HFFc6 (cell line): ENCODE measurements around the gene IP6K2. TPM values are rescaled to one million over a fixed set of nuclear protein-coding genes. Genes with fewer than 3 reads are reported as not detected.

Experiments
- DNase-seq: peaks from one replicate; pipeline ENCODE4 v3.0.0-alpha.2; 2018
- H3K27ac Mint-ChIP-seq: 2 replicates; pipeline ENCODE4 v1.8.0; 2020; ENCODE audit warnings: mild to moderate bottlenecking, mixed read lengths
- H3K27me3 Mint-ChIP-seq: 2 replicates; pipeline ENCODE4 v1.8.0; 2021; ENCODE audit warnings: mild to moderate bottlenecking, moderate library complexity, mixed read lengths; ENCODE audit not compliant: insufficient read depth
- H3K36me3 Mint-ChIP-seq: 2 replicates; pipeline ENCODE4 v1.8.0; 2021; ENCODE audit warnings: low read depth, mixed read lengths
- H3K4me1 Mint-ChIP-seq: 2 replicates; pipeline ENCODE4 v1.8.0; 2020; ENCODE audit warnings: low read depth, mixed read lengths
- H3K4me3 Mint-ChIP-seq: 2 replicates; pipeline ENCODE4 v1.8.0; 2020; ENCODE audit warnings: mild to moderate bottlenecking, moderate library complexity, mixed read lengths
- H3K9me3 Mint-ChIP-seq: 2 replicates; pipeline ENCODE4 v1.8.0; 2020; ENCODE audit warnings: mild to moderate bottlenecking, mixed read lengths
- total RNA-seq, 6 experiments: library from RNA; stranded (reverse); fragmentation: NEBNext Ultra II Directional; extraction: Animal tissue kit (Norgen Biotek cat#: 25700); gene quantifications; 2 replicates in 1 of 6; 3 replicates in 5 of 6; pipeline ENCODE4 v1.2.3, GENCODE V29; 2021
- TF ChIP-seq, protein P1 (sequence below): fragments of 200-600 bp; sonication (generic); IDR thresholded peaks from 2 replicates; pipeline ENCODE4 v1.5.0; 2021; ENCODE audit warnings: antibody characterized with exemption, mild to moderate bottlenecking

IP6K2 gene
- total RNA-seq, 6 experiments from 2014 or later = 47.4 to 64.6 (median 53.0) TPM

GRCh38 chr3:48684054-48684349 lies 33.0 kb downstream of the IP6K2 start:
- peak overlapping the region; percentile 84 for H3K4me3 Mint-ChIP-seq
- no peak for DNase-seq
- H3K9me3 Mint-ChIP-seq = no peaks in the 10 kb centered on the region
- H3K27ac Mint-ChIP-seq = peak overlapping the region; percentile 72
- peaks cover 9% of the 10 kb centered on the region for H3K36me3 Mint-ChIP-seq
- peaks cover 52% of the 10 kb centered on the region for H3K4me1 Mint-ChIP-seq
- TF ChIP-seq, protein P1, sequence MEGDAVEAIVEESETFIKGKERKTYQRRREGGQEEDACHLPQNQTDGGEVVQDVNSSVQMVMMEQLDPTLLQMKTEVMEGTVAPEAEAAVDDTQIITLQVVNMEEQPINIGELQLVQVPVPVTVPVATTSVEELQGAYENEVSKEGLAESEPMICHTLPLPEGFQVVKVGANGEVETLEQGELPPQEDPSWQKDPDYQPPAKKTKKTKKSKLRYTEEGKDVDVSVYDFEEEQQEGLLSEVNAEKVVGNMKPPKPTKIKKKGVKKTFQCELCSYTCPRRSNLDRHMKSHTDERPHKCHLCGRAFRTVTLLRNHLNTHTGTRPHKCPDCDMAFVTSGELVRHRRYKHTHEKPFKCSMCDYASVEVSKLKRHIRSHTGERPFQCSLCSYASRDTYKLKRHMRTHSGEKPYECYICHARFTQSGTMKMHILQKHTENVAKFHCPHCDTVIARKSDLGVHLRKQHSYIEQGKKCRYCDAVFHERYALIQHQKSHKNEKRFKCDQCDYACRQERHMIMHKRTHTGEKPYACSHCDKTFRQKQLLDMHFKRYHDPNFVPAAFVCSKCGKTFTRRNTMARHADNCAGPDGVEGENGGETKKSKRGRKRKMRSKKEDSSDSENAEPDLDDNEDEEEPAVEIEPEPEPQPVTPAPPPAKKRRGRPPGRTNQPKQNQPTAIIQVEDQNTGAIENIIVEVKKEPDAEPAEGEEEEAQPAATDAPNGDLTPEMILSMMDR = no peak
- H3K27me3 Mint-ChIP-seq = no peaks in the 10 kb centered on the region; the same call in 1 of the 2 replicates

DNA sequence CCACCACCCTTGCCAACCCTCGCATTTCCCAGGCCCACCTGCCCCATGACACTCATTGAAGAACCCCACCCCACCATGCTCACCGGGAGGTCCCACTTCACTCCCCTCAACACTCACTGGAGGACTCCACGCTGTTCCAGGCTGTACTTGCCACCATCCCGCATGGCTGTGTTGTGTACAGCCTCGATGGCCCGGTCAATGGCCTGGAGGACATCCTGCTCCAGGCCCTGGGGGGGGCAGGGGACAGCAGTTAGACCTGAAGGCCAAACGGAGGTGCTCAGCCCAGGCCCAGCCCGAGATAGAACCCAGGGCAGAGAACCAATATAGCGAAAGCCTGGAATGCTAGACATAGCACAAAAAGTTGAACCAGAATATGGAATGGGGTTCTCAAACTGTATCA lies 34.2 kb downstream of the IP6K2 start:
- H3K27me3 Mint-ChIP-seq = no peaks in the 10 kb centered on the region; the same call in 1 of the 2 replicates
- H3K9me3 Mint-ChIP-seq = no peaks in the 10 kb centered on the region
- DNase-seq = no peak
- H3K27ac Mint-ChIP-seq = 0 out of 2 replicates have a peak overlapping the region, but pooled peaks have one; percentile 72
- H3K4me1 Mint-ChIP-seq = peaks cover 63% of the 10 kb centered on the region
- TF ChIP-seq, protein P1 = no peak
- H3K36me3 Mint-ChIP-seq = peaks cover 19% of the 10 kb centered on the region
- H3K4me3 Mint-ChIP-seq = no peak overlapping the region

- Mint-ChIP-seq H3K9me3 (no peaks in the 10 kb centered on the region), H3K36me3 (peaks cover 25% of the 10 kb centered on the region), H3K4me1 (peaks cover 65% of the 10 kb centered on the region), H3K27me3 (no peaks in the 10 kb centered on the region; the same call in 1 of the 2 replicates), H3K27ac (no peak overlapping the region), H3K4me3 (no peak overlapping the region)
- DNase-seq = no peak
- TF ChIP-seq, protein P1 = no peak
Measured at GRCh38 chr3:48681974-48682610, 34.9 kb downstream of the IP6K2 start.

- H3K4me1 Mint-ChIP-seq = peaks cover 61% of the 10 kb centered on the region
- H3K27me3 Mint-ChIP-seq = no peaks in the 10 kb centered on the region; the same call in 1 of the 2 replicates
- H3K36me3 Mint-ChIP-seq = peaks cover 25% of the 10 kb centered on the region
- no peak for DNase-seq
- H3K27ac Mint-ChIP-seq = no peak overlapping the region
- TF ChIP-seq, protein P1 = no peak
- no peak overlapping the region for H3K4me3 Mint-ChIP-seq
- no peaks in the 10 kb centered on the region for H3K9me3 Mint-ChIP-seq
Measured at GRCh38 chr3:48681541-48681880, 35.5 kb downstream of the IP6K2 start.

DNA sequence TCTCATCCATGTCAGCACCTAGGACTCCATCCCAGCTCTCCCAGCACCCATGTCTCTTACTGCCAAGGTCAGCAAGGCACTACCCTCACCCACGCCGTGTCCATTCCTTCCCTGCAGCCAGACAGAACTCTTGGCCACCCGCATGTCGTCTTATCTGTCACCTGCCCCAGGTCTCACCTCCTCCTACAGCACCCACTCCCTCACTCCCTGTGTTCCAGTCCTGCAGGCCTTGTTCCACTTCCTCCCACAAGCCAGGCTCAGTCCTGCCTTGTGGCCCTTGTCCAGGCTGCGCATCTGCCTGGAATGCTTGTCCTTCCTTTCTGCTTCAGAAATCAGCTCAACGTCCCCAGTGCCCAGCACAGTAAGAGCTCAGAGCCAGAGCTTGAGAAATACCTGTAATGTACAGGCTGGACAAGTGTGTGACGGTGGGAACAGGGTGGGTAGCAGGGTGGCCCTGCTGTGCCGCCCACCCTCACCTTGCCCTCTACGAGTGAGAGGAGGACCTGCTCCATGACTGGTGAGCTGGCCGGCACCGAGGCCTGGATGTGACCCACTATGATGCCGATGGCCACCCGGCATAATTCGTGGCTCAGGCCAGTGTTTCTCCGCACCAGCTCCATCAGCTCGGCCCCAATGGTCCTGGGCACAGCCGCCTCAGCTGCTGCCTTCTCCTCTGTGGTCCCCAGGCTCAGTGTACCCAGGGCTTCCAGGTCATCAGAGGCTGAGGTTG lies 36.0 kb downstream of the IP6K2 start:
- Mint-ChIP-seq H3K4me1 (peaks cover 56% of the 10 kb centered on the region), H3K9me3 (no peaks in the 10 kb centered on the region), H3K4me3 (no peak overlapping the region), H3K27me3 (no peaks in the 10 kb centered on the region; the same call in 1 of the 2 replicates), H3K27ac (no peak overlapping the region; the same call in 1 of the 2 replicates), H3K36me3 (peaks cover 25% of the 10 kb centered on the region)
- TF ChIP-seq, protein P1 = no peak
- DNase-seq = no peak
